Astrocyte (in vitro differentiated cells and primary cell): Measurements from ENCODE around the gene MCCD1. TPM values are rescaled to one million over a fixed set of nuclear protein-coding genes. Genes with fewer than 3 reads are reported as not detected.
A peak's percentile ranks its signal among the peaks of the same experiment; 100 is the strongest.
"Not testable (repeated sequence)": the region's sequence is repeated elsewhere in the genome, so short reads cannot be mapped to it uniquely, and the experiment has no call there.

Experiments used
- DNase-seq: peaks from one replicate; pipeline ENCODE4 v3.0.0-alpha.2; 2010; ENCODE audit warnings: low read depth
- FAIRE-seq: peaks from 2 replicates; lab custom pipeline; 2011; peaks lifted over from hg19 to GRCh38; lab: Jason Lieb, UNC
- H2AFZ ChIP-seq: 2 replicates; pipeline ENCODE4 v1.6.0; 2012; ENCODE audit warnings: low read depth, low read length, inconsistent platforms
- H3K27ac ChIP-seq: 2 replicates; pipeline ENCODE4 v1.5.1; 2011; ENCODE audit warnings: low read depth, low read length, inconsistent platforms
- H3K27me3 ChIP-seq: 2 replicates; pipeline ENCODE4 v1.6.0; 2011; ENCODE audit warnings: low read length, inconsistent platforms; ENCODE audit not compliant: insufficient read depth
- H3K36me3 ChIP-seq: 2 replicates; pipeline ENCODE4 v1.5.1; 2011; ENCODE audit warnings: low read length, inconsistent platforms; ENCODE audit not compliant: insufficient read depth
- H3K4me1 ChIP-seq: 2 replicates; pipeline ENCODE4 v1.5.1; 2011; ENCODE audit warnings: low read length, inconsistent platforms; ENCODE audit not compliant: insufficient read depth
- H3K4me2 ChIP-seq: 2 replicates; pipeline ENCODE4 v1.6.0; 2012; ENCODE audit warnings: low read length, inconsistent platforms
- H3K4me3 ChIP-seq: 2 replicates; pipeline ENCODE4 v1.5.1; 2011; ENCODE audit warnings: low read depth, mild to moderate bottlenecking, low read length, inconsistent platforms; ENCODE audit not compliant: insufficient read depth
- H3K79me2 ChIP-seq: 2 replicates; pipeline ENCODE4 v1.6.0; 2012; ENCODE audit warnings: mild to moderate bottlenecking, low read length, inconsistent platforms; ENCODE audit not compliant: insufficient read depth
- H3K9ac ChIP-seq: 2 replicates; pipeline ENCODE4 v1.6.0; 2012; ENCODE audit warnings: mild to moderate bottlenecking, low read length, inconsistent platforms
- H3K9me3 ChIP-seq: 2 replicates; pipeline ENCODE4 v1.5.1; 2012; ENCODE audit warnings: low read depth, mild to moderate bottlenecking, low read length, inconsistent platforms; ENCODE audit not compliant: insufficient read depth
- H4K20me1 ChIP-seq: 2 replicates; pipeline ENCODE4 v1.6.0; 2012; ENCODE audit warnings: low read length, inconsistent platforms; ENCODE audit not compliant: insufficient read depth
- H3K27ac Mint-ChIP-seq: one replicate; pipeline ENCODE4 v1.8.0; 2021; ENCODE audit warnings: mild to moderate bottlenecking, mixed read lengths; ENCODE audit not compliant: unreplicated experiment
- H3K27me3 Mint-ChIP-seq: one replicate; pipeline ENCODE4 v1.8.0; 2021; ENCODE audit warnings: low read depth, mixed read lengths; ENCODE audit not compliant: unreplicated experiment
- H3K36me3 Mint-ChIP-seq: one replicate; pipeline ENCODE4 v1.8.0; 2021; ENCODE audit warnings: low read depth, mixed read lengths; ENCODE audit not compliant: unreplicated experiment
- H3K4me1 Mint-ChIP-seq: one replicate; pipeline ENCODE4 v1.8.0; 2021; ENCODE audit warnings: low read depth, mixed read lengths; ENCODE audit not compliant: unreplicated experiment
- H3K4me3 Mint-ChIP-seq: one replicate; pipeline ENCODE4 v1.8.0; 2021; ENCODE audit warnings: mild to moderate bottlenecking, moderate library complexity, mixed read lengths; ENCODE audit not compliant: unreplicated experiment
- H3K9me3 Mint-ChIP-seq: one replicate; pipeline ENCODE4 v1.8.0; 2021; ENCODE audit warnings: mild to moderate bottlenecking, mixed read lengths; ENCODE audit not compliant: unreplicated experiment
- CTCF ChIP-seq: IDR thresholded peaks from 2 replicates; pipeline ENCODE4 v1.5.1; 2011; ENCODE audit warnings: low read depth, mild to moderate bottlenecking, inconsistent platforms, low read length, moderate library complexity; ENCODE audit not compliant: insufficient read depth
- EZH2 ChIP-seq: IDR thresholded peaks from 2 replicates; pipeline ENCODE4 v1.6.1; 2012; ENCODE audit warnings: mild to moderate bottlenecking, low read length, inconsistent platforms; ENCODE audit not compliant: insufficient read depth
- total RNA-seq: library from RNA; stranded (reverse); gene quantifications from 2 replicates; pipeline ENCODE4 v1.2.1, GENCODE V29; 2021

The MCCD1 gene
- total RNA-seq, 1 donor from 2014 or later, result not detected

- no peak within 1 kb of the TSS for H3K27ac ChIP-seq
- TF ChIP-seq CTCF (no peak), EZH2 (no peak)
- Mint-ChIP-seq H3K27me3 (peaks cover 19% of the 10 kb centered on the region), H3K27ac (peak within 1 kb of the TSS; percentile 4), H3K4me3 (peak within 1 kb of the TSS; percentile 82), H3K36me3 (peaks cover 4% of the 10 kb centered on the region), H3K9me3 (no peaks in the 10 kb centered on the region), H3K4me1 (peaks cover 10% of the 10 kb centered on the region)
- peak within 1 kb of the TSS; percentile 68 for H3K4me3 ChIP-seq
- H3K27me3 ChIP-seq, result no peaks in the 10 kb centered on the region
- H4K20me1 ChIP-seq, result peaks cover 19% of the 10 kb centered on the region
- DNase-seq (peak; percentile 69), FAIRE-seq (no peak)
- peak within 1 kb of the TSS; percentile 95 for H3K4me2 ChIP-seq
- H3K9me3 ChIP-seq, result no peaks in the 10 kb centered on the region
- H3K36me3 ChIP-seq, result no peaks in the 10 kb centered on the region
- H2AFZ ChIP-seq, result peak within 1 kb of the TSS; percentile 80
- peaks cover 15% of the 10 kb centered on the region for H3K4me1 ChIP-seq
- H3K9ac ChIP-seq, result peak within 1 kb of the TSS; percentile 73
- H3K79me2 ChIP-seq, result peaks cover 31% of the 10 kb centered on the region
These were observed 31.0 kb upstream of the MCCD1 start, which contains the start of gene MICB for GRCh38 chr6:31497531-31498476. Gene MICB, plus strand, starts transcription at chr6:31498145. Its CDS starts 49 bp downstream, at chr6:31498194.

- Histone ChIP-seq H3K36me3 (no peaks in the 10 kb centered on the region), H3K79me2 (peaks cover 37% of the 10 kb centered on the region), H3K27me3 (no peaks in the 10 kb centered on the region), H3K4me1 (peaks cover 15% of the 10 kb centered on the region), H2AFZ (peak overlapping the region; percentile 52), H3K4me2 (peak overlapping the region; percentile 95), H4K20me1 (peaks cover 26% of the 10 kb centered on the region), H3K9ac (peak overlapping the region; percentile 73), H3K27ac (no peak overlapping the region), H3K4me3 (peak overlapping the region; percentile 36), H3K9me3 (no peaks in the 10 kb centered on the region)
- H3K4me3 Mint-ChIP-seq, result peak overlapping the region; percentile 82
- H3K9me3 Mint-ChIP-seq, result no peaks in the 10 kb centered on the region
- FAIRE-seq (no peak), DNase-seq (no peak)
- peaks cover 19% of the 10 kb centered on the region for H3K27me3 Mint-ChIP-seq
- TF ChIP-seq CTCF (no peak), EZH2 (no peak)
- peaks cover 9% of the 10 kb centered on the region for H3K4me1 Mint-ChIP-seq
- peaks cover 4% of the 10 kb centered on the region for H3K36me3 Mint-ChIP-seq
- peak overlapping the region; percentile 4 for H3K27ac Mint-ChIP-seq
These were observed 30.0 kb upstream of the MCCD1 start for GRCh38 chr6:31498748-31499147.

- H3K27me3 ChIP-seq, H3K4me2 ChIP-seq, H3K9me3 Mint-ChIP-seq, H3K27ac Mint-ChIP-seq, H3K4me1 Mint-ChIP-seq, H3K9me3 ChIP-seq, H2AFZ ChIP-seq, H3K4me3 ChIP-seq, H3K36me3 Mint-ChIP-seq, H3K36me3 ChIP-seq, FAIRE-seq, H3K27ac ChIP-seq, DNase-seq, H3K4me3 Mint-ChIP-seq, H3K9ac ChIP-seq: not testable (repeated sequence)
- H3K79me2 ChIP-seq, result peaks cover 39% of the 10 kb centered on the region
- H4K20me1 ChIP-seq, result peaks cover 29% of the 10 kb centered on the region
- H3K4me1 ChIP-seq, result peaks cover 15% of the 10 kb centered on the region
- H3K27me3 Mint-ChIP-seq, result peaks cover 19% of the 10 kb centered on the region
These were observed 29.1 kb upstream of the MCCD1 start for GRCh38 chr6:31499648-31500047.
